Measurements from ENCODE around the gene MAPK10.

MAPK10 gene

DNA sequence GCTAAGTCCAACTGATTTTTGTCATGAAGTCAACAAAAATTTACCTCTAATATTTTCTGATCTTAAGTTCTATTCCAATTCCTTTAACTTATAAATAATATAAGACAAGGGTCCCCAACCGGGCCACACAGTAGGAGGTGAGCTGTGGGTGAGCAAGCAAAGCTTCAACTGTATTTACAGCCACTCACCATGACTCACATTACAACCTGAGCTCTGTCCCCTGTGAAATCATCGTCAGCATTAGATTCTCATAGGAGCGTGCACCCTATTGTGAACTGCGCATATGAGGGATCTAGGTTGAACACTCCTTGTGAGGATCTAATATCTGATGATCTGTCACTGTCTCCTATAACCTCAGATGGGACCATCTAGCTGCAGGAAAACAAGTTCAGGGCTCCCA is 227.4 kb downstream of the MAPK10 start:
- no peak for TF ChIP-seq FOXM1 (IDR thresholded peaks at IDR 0.05; ENCODE audit: borderline replicate concordance, low read depth)
- TF ChIP-seq, protein P1, sequence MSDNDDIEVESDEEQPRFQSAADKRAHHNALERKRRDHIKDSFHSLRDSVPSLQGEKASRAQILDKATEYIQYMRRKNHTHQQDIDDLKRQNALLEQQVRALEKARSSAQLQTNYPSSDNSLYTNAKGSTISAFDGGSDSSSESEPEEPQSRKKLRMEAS (IDR thresholded peaks at IDR 0.05): no peak

DNA sequence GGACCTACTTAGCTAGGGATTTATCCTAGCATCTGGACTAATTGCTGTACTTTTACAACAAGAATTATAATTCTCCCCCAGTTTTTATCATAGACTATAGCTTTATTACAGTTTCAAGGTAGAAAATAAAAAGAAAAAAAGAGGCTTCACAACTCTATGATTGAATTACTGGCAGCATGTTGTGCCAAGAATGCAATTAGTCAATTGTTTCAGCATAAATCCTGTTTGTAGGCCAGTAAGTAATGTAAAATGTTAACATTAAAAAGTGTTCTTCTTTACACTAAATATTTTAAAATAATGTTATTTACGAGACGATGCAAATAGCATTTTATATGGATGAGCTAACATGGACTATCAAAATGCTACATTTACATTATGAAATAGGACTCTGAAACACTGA is 228.4 kb downstream of the MAPK10 start:
- no peak for TF ChIP-seq CEBPB (IDR thresholded peaks at IDR 0.05)
- TF ChIP-seq FOXM1 (IDR thresholded peaks at IDR 0.05; ENCODE audit: borderline replicate concordance, low read depth): no peak
- TF ChIP-seq, protein P1 (IDR thresholded peaks at IDR 0.05): no peak
- TF ChIP-seq EGR1 (IDR thresholded peaks at IDR 0.05): no peak
- no peak for TF ChIP-seq YY1 (IDR thresholded peaks at IDR 0.05; ENCODE audit: low read depth)
- 0 out of 2 replicates have a peak, but pooled peaks have one; percentile 25 for TF ChIP-seq TEAD4 (IDR thresholded peaks at IDR 0.05)
- TF ChIP-seq, protein P2, sequence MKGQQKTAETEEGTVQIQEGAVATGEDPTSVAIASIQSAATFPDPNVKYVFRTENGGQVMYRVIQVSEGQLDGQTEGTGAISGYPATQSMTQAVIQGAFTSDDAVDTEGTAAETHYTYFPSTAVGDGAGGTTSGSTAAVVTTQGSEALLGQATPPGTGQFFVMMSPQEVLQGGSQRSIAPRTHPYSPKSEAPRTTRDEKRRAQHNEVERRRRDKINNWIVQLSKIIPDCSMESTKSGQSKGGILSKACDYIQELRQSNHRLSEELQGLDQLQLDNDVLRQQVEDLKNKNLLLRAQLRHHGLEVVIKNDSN (IDR thresholded peaks at IDR 0.05): no peak
- TF ChIP-seq CREB1 (IDR thresholded peaks at IDR 0.05; ENCODE audit: low read depth): no peak
- TF ChIP-seq NFIC (IDR thresholded peaks at IDR 0.05): 0 out of 2 replicates have a peak, but pooled peaks have one; percentile 36
- TF ChIP-seq ZBTB7A (IDR thresholded peaks at IDR 0.05; ENCODE audit: low read depth): no peak

DNA sequence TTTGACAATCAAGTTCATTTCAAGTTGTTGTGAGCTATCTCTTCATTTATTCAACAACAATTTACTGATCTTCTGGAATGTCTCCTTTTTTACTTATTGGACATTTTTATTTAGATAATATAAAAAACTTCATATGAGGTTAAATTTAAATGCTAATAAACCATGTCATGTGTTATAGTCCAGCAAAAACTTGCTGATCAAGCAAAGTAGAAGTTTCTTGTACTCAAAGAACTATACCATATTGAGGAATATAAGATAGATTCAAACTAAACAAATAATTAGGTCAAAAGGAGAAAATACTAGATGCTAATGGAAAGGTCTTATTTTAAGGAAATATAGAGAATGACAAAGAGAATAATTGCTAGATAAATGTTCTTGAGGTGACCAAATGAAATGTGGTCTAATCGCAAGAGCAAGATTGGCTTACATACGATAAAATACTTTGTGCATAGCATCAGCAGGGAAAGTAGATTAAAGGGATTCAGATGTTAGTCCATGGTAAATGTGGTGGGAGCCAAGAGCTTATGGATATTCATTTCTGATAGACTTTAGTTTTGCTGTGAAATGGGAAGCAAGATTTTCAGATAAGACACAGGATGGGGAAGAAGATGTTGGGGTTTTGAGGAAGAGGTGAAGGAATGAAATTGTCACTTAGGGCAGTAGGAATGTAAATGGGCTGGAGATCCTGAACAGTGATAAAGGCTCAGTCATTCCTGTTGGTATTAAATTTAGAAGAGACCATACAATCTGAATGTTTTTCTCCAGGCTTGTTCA is 229.5 kb downstream of the MAPK10 start:
- TF ChIP-seq, protein P3, sequence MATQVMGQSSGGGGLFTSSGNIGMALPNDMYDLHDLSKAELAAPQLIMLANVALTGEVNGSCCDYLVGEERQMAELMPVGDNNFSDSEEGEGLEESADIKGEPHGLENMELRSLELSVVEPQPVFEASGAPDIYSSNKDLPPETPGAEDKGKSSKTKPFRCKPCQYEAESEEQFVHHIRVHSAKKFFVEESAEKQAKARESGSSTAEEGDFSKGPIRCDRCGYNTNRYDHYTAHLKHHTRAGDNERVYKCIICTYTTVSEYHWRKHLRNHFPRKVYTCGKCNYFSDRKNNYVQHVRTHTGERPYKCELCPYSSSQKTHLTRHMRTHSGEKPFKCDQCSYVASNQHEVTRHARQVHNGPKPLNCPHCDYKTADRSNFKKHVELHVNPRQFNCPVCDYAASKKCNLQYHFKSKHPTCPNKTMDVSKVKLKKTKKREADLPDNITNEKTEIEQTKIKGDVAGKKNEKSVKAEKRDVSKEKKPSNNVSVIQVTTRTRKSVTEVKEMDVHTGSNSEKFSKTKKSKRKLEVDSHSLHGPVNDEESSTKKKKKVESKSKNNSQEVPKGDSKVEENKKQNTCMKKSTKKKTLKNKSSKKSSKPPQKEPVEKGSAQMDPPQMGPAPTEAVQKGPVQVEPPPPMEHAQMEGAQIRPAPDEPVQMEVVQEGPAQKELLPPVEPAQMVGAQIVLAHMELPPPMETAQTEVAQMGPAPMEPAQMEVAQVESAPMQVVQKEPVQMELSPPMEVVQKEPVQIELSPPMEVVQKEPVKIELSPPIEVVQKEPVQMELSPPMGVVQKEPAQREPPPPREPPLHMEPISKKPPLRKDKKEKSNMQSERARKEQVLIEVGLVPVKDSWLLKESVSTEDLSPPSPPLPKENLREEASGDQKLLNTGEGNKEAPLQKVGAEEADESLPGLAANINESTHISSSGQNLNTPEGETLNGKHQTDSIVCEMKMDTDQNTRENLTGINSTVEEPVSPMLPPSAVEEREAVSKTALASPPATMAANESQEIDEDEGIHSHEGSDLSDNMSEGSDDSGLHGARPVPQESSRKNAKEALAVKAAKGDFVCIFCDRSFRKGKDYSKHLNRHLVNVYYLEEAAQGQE (IDR thresholded peaks at IDR 0.05; ENCODE audit: low read depth): no peak
- TF ChIP-seq CEBPB (IDR thresholded peaks at IDR 0.05): no peak
- TF ChIP-seq FOXM1 (IDR thresholded peaks at IDR 0.05; ENCODE audit: borderline replicate concordance, low read depth): no peak
- TF ChIP-seq YY1 (IDR thresholded peaks at IDR 0.05; ENCODE audit: low read depth): no peak
- TF ChIP-seq RAD21 (IDR thresholded peaks at IDR 0.05; ENCODE audit: low read depth): no peak
- no peak for TF ChIP-seq NFIC (IDR thresholded peaks at IDR 0.05)
- no peak for TF ChIP-seq TEAD4 (IDR thresholded peaks at IDR 0.05)
- TF ChIP-seq EGR1 (IDR thresholded peaks at IDR 0.05): no peak
- no peak for TF ChIP-seq TCF12 (IDR thresholded peaks at IDR 0.05; ENCODE audit: low read depth)
- TF ChIP-seq EP300 (IDR thresholded peaks at IDR 0.05; ENCODE audit: borderline replicate concordance): no peak

DNA sequence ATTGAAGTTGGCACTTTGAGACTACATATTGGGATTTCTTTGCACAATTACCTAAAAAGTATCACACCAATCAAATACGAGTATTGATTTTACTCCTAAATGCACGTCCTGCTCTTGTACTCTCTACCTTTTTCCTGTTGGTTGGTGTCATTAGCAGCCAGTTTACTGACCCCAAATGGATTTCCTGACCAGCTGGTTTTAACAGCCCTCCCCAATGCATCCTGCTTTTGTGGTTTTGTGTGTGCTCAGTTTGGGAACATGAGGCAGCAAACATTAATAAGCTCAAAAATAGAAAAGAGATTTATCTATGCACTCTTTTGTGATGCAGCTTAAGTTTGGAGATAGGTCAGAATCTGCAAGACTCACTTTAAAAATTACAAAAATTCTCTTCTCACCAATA is 230.3 kb downstream of the MAPK10 start:
- TF ChIP-seq EP300 (IDR thresholded peaks at IDR 0.05; ENCODE audit: borderline replicate concordance): no peak
- no peak for TF ChIP-seq TAF1 (IDR thresholded peaks at IDR 0.05; ENCODE audit: low read depth)
- TF ChIP-seq, protein P1 (IDR thresholded peaks at IDR 0.05): no peak
- no peak for TF ChIP-seq YY1 (IDR thresholded peaks at IDR 0.05; ENCODE audit: low read depth)
- no peak for TF ChIP-seq RAD21 (IDR thresholded peaks at IDR 0.05; ENCODE audit: low read depth)
- TF ChIP-seq, protein P2 (IDR thresholded peaks at IDR 0.05): no peak
- no peak for TF ChIP-seq FOXM1 (IDR thresholded peaks at IDR 0.05; ENCODE audit: borderline replicate concordance, low read depth)
- TF ChIP-seq, protein P3 (IDR thresholded peaks at IDR 0.05; ENCODE audit: low read depth): no peak
- TF ChIP-seq EGR1 (IDR thresholded peaks at IDR 0.05): no peak
- TF ChIP-seq CREB1 (IDR thresholded peaks at IDR 0.05; ENCODE audit: low read depth): no peak
- TF ChIP-seq ZBTB7A (IDR thresholded peaks at IDR 0.05; ENCODE audit: low read depth): no peak
- TF ChIP-seq CEBPB (IDR thresholded peaks at IDR 0.05): no peak
- no peak for TF ChIP-seq TEAD4 (IDR thresholded peaks at IDR 0.05)
- no peak for TF ChIP-seq TCF12 (IDR thresholded peaks at IDR 0.05; ENCODE audit: low read depth)
- TF ChIP-seq NFIC (IDR thresholded peaks at IDR 0.05): no peak

DNA sequence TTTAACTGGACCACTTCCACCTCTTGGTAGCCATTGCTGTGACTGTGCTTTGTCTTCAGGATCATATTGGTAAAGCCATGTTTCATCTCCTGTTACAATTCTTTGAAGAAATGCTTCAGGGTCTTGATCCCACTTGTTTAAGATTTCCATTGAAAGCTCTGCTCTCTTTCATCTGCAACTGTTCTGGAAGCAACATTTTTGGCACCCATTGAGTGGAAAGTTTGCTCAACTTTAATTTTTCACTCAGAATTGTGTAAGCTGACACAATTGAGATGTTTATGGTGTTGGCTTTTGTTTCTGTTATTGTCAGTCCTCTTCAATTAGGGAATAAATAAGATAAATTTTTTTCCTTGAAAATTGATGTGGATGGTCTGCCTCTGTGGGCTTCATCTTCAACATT is 237.4 kb downstream of the MAPK10 start:
- TF ChIP-seq TAF1 (IDR thresholded peaks at IDR 0.05; ENCODE audit: low read depth) (no peak), RAD21 (IDR thresholded peaks at IDR 0.05; ENCODE audit: low read depth) (no peak), TEAD4 (IDR thresholded peaks at IDR 0.05) (no peak), EGR1 (IDR thresholded peaks at IDR 0.05) (no peak), NFIC (IDR thresholded peaks at IDR 0.05) (no peak), ZBTB7A (IDR thresholded peaks at IDR 0.05; ENCODE audit: low read depth) (no peak), YY1 (IDR thresholded peaks at IDR 0.05; ENCODE audit: low read depth) (no peak), CREB1 (IDR thresholded peaks at IDR 0.05; ENCODE audit: low read depth) (no peak), EP300 (IDR thresholded peaks at IDR 0.05; ENCODE audit: borderline replicate concordance) (no peak), CEBPB (IDR thresholded peaks at IDR 0.05) (no peak), FOXM1 (IDR thresholded peaks at IDR 0.05; ENCODE audit: borderline replicate concordance, low read depth) (no peak), TCF12 (IDR thresholded peaks at IDR 0.05; ENCODE audit: low read depth) (no peak)
- TF ChIP-seq, protein P3 (IDR thresholded peaks at IDR 0.05; ENCODE audit: low read depth): no peak
- TF ChIP-seq, protein P2 (IDR thresholded peaks at IDR 0.05): no peak

Measured in Ishikawa (cell line).